K562 (cell line): ENCODE results near the gene MED28. TPM values are rescaled to one million over a fixed set of nuclear protein-coding genes. Genes with fewer than 3 reads are reported as not detected.

Experiments
- ATAC-seq: fragments of 200-7000 bp; cut with Tn5 transposase; 3 replicates; pipeline ENCODE4 v1.9.1; 2020; ENCODE audit warnings: moderate library complexity
- BruUV-seq: library from RNA; stranded (reverse); fragments of 400-500 nt; replicated peaks from 2 replicates; lab custom pipeline; 2021; lab: Mats Ljungman, UMichigan
- CTCF ChIA-PET: fragments of 300-600 bp; formaldehyde crosslinking; extraction: SDS; loops from one replicate; lab custom pipeline; 2021; ENCODE audit warnings: low intra/inter-chr PET ratio; lab: Yijun Ruan, JAX
- POLR2A ChIA-PET: fragments of 300-600, 350-650 bp; sonication (Branson Sonifier 250); formaldehyde crosslinking; extraction: SDS; loops from one replicate; lab custom pipeline; 2021; ENCODE audit warnings: antibody characterized with exemption, inconsistent platforms; lab: Yijun Ruan, JAX
- DNase-seq, 4 experiments: peaks; one replicate each; pipeline versions ENCODE4 v3.0.0 to v3.0.0-alpha.2; 2011 to 2018; ENCODE audit warnings: low spot score in 3 of 4, mixed read lengths in 3 of 4; ENCODE audit errors: extremely low read depth in 1 of 4
- FAIRE-seq: peaks from 2 replicates; lab custom pipeline; 2011; peaks lifted over from hg19 to GRCh38; lab: Jason Lieb, UNC
- H2AFZ ChIP-seq: 2 replicates; pipeline ENCODE4 v1.6.0; 2011; ENCODE audit warnings: low read depth, low read length, control low read depth, inconsistent platforms
- H3K27ac ChIP-seq: fragments of 200-600 bp; 3 replicates; pipeline ENCODE4 v1.8.0; 2011; ENCODE audit warnings: low read depth, mild to moderate bottlenecking, control low read depth, inconsistent platforms, low read length, moderate library complexity, mixed read lengths; ENCODE audit errors: extremely low read depth
- H3K27me3 ChIP-seq, 2 experiments: fragments of 300-600 bp in 1 of 2; 2 replicates in 1 of 2; 3 replicates in 1 of 2; pipeline versions ENCODE4 v1.6.0 to v1.8.0; 2011; ENCODE audit warnings: inconsistent platforms in 2 of 2, low read length in 2 of 2, mild to moderate bottlenecking in 1 of 2, mixed read lengths in 1 of 2, moderate library complexity in 1 of 2; ENCODE audit not compliant: control insufficient read depth in 2 of 2, insufficient read depth in 2 of 2
- H3K36me3 ChIP-seq: fragments of 300-600 bp; 3 replicates; pipeline ENCODE4 v1.8.0; 2011; ENCODE audit warnings: mild to moderate bottlenecking, low read length, inconsistent platforms; ENCODE audit not compliant: control insufficient read depth, insufficient read depth
- H3K4me1 ChIP-seq, 2 experiments: fragments of 200-600 bp in 1 of 2; replicated peaks in 1 of 2; 2 replicates in 1 of 2; 3 replicates in 1 of 2; pipeline versions ENCODE4 v1.5.1 to v1.8.0; 2011; ENCODE audit warnings: inconsistent platforms in 2 of 2, low read length in 2 of 2, mild to moderate bottlenecking in 1 of 2, mixed read lengths in 1 of 2, moderate library complexity in 1 of 2; ENCODE audit not compliant: control insufficient read depth in 2 of 2, insufficient read depth in 2 of 2
- H3K4me2 ChIP-seq: 2 replicates; pipeline ENCODE4 v1.6.1; 2011; ENCODE audit warnings: low read length, control low read depth, inconsistent platforms, mixed read lengths; ENCODE audit not compliant: insufficient read depth
- H3K4me3 ChIP-seq: fragments of 200-600 bp; sonication (generic), shearing (Covaris generic); 2 replicates; pipeline ENCODE4 v1.5.1; 2016; ENCODE audit warnings: control low read depth, inconsistent platforms
- H3K79me2 ChIP-seq: fragments of 200-600 bp; 3 replicates; pipeline ENCODE4 v1.8.0; 2011; ENCODE audit warnings: low read length, inconsistent platforms; ENCODE audit not compliant: control insufficient read depth, insufficient read depth
- H3K9ac ChIP-seq, 2 experiments: 2 replicates each; pipeline versions ENCODE4 v1.6.0 to v1.6.1; 2011; ENCODE audit warnings: low read depth in 2 of 2, low read length in 2 of 2, control low read depth in 1 of 2, inconsistent platforms in 1 of 2, mild to moderate bottlenecking in 1 of 2, mixed read lengths in 1 of 2; ENCODE audit not compliant: insufficient read depth in 1 of 2
- H3K9me1 ChIP-seq: one replicate; pipeline ENCODE4 v1.6.0; 2011; ENCODE audit warnings: inconsistent platforms, mild to moderate bottlenecking, low read length, moderate library complexity; ENCODE audit not compliant: control insufficient read depth, insufficient read depth
- H3K9me3 ChIP-seq: replicated peaks from 2 replicates; pipeline ENCODE4 v1.5.1; 2011; ENCODE audit warnings: low read depth, low read length, inconsistent platforms; ENCODE audit not compliant: control insufficient read depth, insufficient read depth
- H4K20me1 ChIP-seq: replicated peaks from 2 replicates; pipeline ENCODE4 v1.6.1; 2011; ENCODE audit warnings: low read length, inconsistent platforms, mixed read lengths; ENCODE audit not compliant: control insufficient read depth, insufficient read depth
- FUS ChIP-seq: fragments of 200-400 bp; formaldehyde crosslinking; optimal IDR thresholded peaks from 2 replicates; pipeline ENCODE3; 2017; ENCODE audit warnings: low read depth, low read length
- POLR2AphosphoS5 ChIP-seq: IDR thresholded peaks from 2 replicates; pipeline ENCODE4 v1.6.1; 2011; ENCODE audit warnings: mild to moderate bottlenecking, low read depth, low read length, moderate library complexity; ENCODE audit not compliant: control insufficient read depth, insufficient read depth
- RB1 ChIP-seq: fragments of 450-650 bp; IDR thresholded peaks from 2 replicates; pipeline ENCODE4 v1.6.1; 2017; ENCODE audit warnings: low read depth, mild to moderate bottlenecking
- TRIM28 ChIP-seq: fragments of 450-650 bp; IDR thresholded peaks from 2 replicates; pipeline ENCODE4 v1.6.1; 2017
- ZNF23 ChIP-seq: fragments of 250-450 bp; sonication (Bioruptor Pico); IDR thresholded peaks from 2 replicates; pipeline ENCODE4 v1.4.0; 2020; ENCODE audit warnings: mild to moderate bottlenecking
- WGBS: fragments of 100-300 bp; shearing (Covaris generic); methylation state at CpG from one replicate; pipeline ENCODE4 v1.1.6; 2016; ENCODE audit warnings: low coverage, mixed read lengths; ENCODE audit not compliant: insufficient coverage; ENCODE audit errors: missing lambda C conversion rate; 5-methylcytosine and 5-hydroxymethylcytosine counted together
- in situ Hi-C: fragments of 300-500 bp; cut with MboI; formaldehyde crosslinking; loops from 4 replicates; pipeline ENCODE4 v1.15.0; 2018; ENCODE audit warnings: inconsistent platforms, mixed read lengths
- intact Hi-C: fragments of 100-400 bp; cut with micrococcal nuclease; formaldehyde crosslinking; loops from 2 replicates; pipeline ENCODE4 v1.14.2; 2022
- polyA plus RNA-seq, 8 experiments: library from polyadenylated mRNA; depleted of rRNA in 4 of 8; stranded (reverse) in 5 of 8; unstranded in 3 of 8; fragments of >200 nt; fragmentation: Nextera tagmentation in 2 of 8; fragmentation: Illumina TruSeq in 1 of 8; extraction: Ambion mirVana in 2 of 8; extraction: Trizol in 1 of 8; gene quantifications; 2 replicates each; pipeline versions ENCODE4 v1.2.1 to v1.2.3, GENCODE V29; 2011 to 2014; ENCODE audit warnings: inconsistent platforms in 1 of 8, missing spikeins in 1 of 8
- total RNA-seq, 7 experiments: library from RNA; depleted of rRNA in 6 of 7; stranded (reverse); fragments of >200 nt in 6 of 7; fragmentation: Illumina TruSeq in 2 of 7; extraction: Trizol in 2 of 7; gene quantifications; 2 replicates each; pipeline versions ENCODE4 v1.2.1 to v1.2.3, GENCODE V29; 2011 to 2021; ENCODE audit warnings: low replicate concordance in 1 of 7
- TF ChIP-seq, protein P1 (sequence below): fragments of 250-450 bp; sonication (Bioruptor Pico); IDR thresholded peaks from 2 replicates; pipeline ENCODE4 v1.5.0; 2020; ENCODE audit warnings: mild to moderate bottlenecking, borderline replicate concordance

Gene MED28
- total and polyA plus RNA-seq, 9 of the 15 experiments (the other 6 are each of a cell fraction or from before 2014, with no cell fraction given) = 15.5 to 93.8 (median 50.5) TPM

DNA sequence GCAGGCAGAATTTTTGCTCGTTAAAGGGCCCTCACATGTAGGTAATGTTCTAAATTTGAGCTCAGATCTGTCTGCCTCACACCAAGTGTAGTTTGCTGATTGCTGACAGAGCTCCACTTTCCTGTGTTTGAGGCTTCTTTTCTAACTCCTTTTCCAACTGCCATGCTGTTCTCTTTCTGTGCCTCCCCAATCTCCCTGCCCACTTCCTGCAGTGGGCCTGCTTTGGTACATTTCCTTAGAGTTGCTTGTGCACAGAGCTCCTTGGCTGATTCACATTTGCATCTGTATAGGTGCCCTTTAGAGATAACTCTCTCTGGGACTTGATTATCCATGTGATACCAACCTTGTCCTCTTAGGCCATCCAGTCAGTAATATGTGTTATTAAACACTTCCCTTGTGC, 4.5 kb downstream of the MED28 start (continued):
- TF ChIP-seq TRIM28 (no peak), FUS (no peak), RB1 (no peak), ZNF23 (CRISPR knock-in tag) (no peak)
- TF ChIP-seq, all 486 proteins: peak for 0

DNA sequence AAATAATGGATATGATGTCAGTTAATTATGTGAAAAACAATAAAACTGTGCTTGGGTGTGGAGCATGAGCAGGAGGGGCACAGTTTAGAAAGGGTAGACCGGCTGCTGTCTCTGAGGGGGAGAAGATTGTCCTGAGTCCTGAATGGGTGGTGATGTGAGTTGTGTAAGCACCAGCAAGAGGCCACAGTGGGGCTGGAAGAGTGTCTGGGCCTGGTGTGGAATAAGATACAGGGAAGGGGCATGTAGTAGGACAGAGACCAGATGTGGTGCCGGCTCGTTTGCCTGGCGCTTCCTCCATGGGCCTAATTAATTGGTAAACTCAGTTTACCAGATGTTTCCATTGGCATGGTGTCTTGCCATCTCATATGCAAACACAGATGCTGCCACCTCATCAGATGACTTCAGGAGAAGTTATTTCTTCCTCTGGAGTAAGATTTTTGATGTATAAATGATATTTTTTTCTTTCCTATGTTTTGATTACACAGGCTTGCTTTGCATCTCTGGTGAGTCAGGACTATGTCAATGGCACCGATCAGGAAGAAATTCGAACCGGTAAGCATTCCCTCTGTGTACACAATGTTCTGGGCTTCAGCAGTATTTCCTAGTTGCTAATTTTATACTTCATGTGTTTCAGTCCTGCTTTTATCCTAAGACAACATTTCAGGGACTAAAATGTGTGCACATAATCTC, 5.1 kb downstream of the MED28 start:
- in situ Hi-C loops = no loop called here
- peaks cover 15% of the 10 kb centered on the region for H4K20me1 ChIP-seq
- H3K9me1 ChIP-seq = peaks cover 3% of the 10 kb centered on the region
- H2AFZ ChIP-seq = no peak overlapping the region
- ATAC-seq (no peak), FAIRE-seq (no peak), DNase-seq (no peak)
- H3K27me3 ChIP-seq = no peaks in the 10 kb centered on the region
- H3K4me1 ChIP-seq = peaks cover 10 to 15% of the 10 kb centered on the region in 2 experiments
- TF ChIP-seq POLR2AphosphoS5 = peak; percentile 6; the same call in 1 of the 2 replicates
- TF ChIP-seq, protein P1, sequence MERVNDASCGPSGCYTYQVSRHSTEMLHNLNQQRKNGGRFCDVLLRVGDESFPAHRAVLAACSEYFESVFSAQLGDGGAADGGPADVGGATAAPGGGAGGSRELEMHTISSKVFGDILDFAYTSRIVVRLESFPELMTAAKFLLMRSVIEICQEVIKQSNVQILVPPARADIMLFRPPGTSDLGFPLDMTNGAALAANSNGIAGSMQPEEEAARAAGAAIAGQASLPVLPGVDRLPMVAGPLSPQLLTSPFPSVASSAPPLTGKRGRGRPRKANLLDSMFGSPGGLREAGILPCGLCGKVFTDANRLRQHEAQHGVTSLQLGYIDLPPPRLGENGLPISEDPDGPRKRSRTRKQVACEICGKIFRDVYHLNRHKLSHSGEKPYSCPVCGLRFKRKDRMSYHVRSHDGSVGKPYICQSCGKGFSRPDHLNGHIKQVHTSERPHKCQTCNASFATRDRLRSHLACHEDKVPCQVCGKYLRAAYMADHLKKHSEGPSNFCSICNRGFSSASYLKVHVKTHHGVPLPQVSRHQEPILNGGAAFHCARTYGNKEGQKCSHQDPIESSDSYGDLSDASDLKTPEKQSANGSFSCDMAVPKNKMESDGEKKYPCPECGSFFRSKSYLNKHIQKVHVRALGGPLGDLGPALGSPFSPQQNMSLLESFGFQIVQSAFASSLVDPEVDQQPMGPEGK (CRISPR knock-in tag) = no peak
- intact Hi-C loops = no loop called here
- H3K79me2 ChIP-seq = peaks cover 51% of the 10 kb centered on the region
- 80% methylated on average over 7 of the region's 7 CpGs for WGBS
- ChIA-PET CTCF (no interaction called here), POLR2A (interaction anchor here (0.7 to 1.5 kb wide), 2 partner anchors 11 to 20 kb away, joined by 3 read pairs; no protein-coding TSS in a partner anchor)
- H3K36me3 ChIP-seq = peaks cover 83% of the 10 kb centered on the region
- H3K9ac ChIP-seq = no peak overlapping the region
- H3K4me2 ChIP-seq = no peak overlapping the region
- no TSS peak for BruUV-seq
- H3K9me3 ChIP-seq = no peaks in the 10 kb centered on the region
- H3K27ac ChIP-seq = no peak overlapping the region
- no peak overlapping the region for H3K4me3 ChIP-seq
